ENCODE measurements around the gene TOR2A.

The TOR2A gene

GRCh38 chr9:127729522-127730256 is 5.4 kb downstream of the TOR2A start:
- H3K27me3 ChIP-seq (replicated peaks; ENCODE audit: control insufficient read depth, insufficient read depth, low read length), result no peaks in the 10 kb centered on the region
- H3K36me3 ChIP-seq (ENCODE audit: control insufficient read depth, insufficient read depth, low read length), result peaks cover 2% of the 10 kb centered on the region; the same call in 1 of the 2 replicates
- H3K4me3 ChIP-seq (replicated peaks; ENCODE audit: low read depth, low read length), result no peak overlapping the region
- no peak for DNase-seq (ENCODE audit: extremely low read depth, insufficient read length)
- no peak for TF ChIP-seq CTCF (IDR thresholded peaks at IDR 0.05; ENCODE audit: insufficient read depth, low read length, poor library complexity, severe bottlenecking)

- TF ChIP-seq CTCF (IDR thresholded peaks at IDR 0.05; ENCODE audit: insufficient read depth, low read length, poor library complexity, severe bottlenecking), result no peak
- H3K36me3 ChIP-seq (ENCODE audit: control insufficient read depth, insufficient read depth, low read length), result peaks cover 2% of the 10 kb centered on the region; the same call in 1 of the 2 replicates
- DNase-seq (ENCODE audit: extremely low read depth, insufficient read length), result no peak
- H3K27me3 ChIP-seq (replicated peaks; ENCODE audit: control insufficient read depth, insufficient read depth, low read length), result no peaks in the 10 kb centered on the region
- H3K4me3 ChIP-seq (replicated peaks; ENCODE audit: low read depth, low read length), result no peak overlapping the region
Observed at GRCh38 chr9:127728808-127729207, 6.3 kb downstream of the TOR2A start.

GRCh38 chr9:127726871-127727270 is 8.2 kb downstream of the TOR2A start:
- no peak for TF ChIP-seq CTCF (IDR thresholded peaks at IDR 0.05; ENCODE audit: insufficient read depth, low read length, poor library complexity, severe bottlenecking)
- Histone ChIP-seq H3K27me3 (replicated peaks; ENCODE audit: control insufficient read depth, insufficient read depth, low read length) (no peaks in the 10 kb centered on the region), H3K4me3 (replicated peaks; ENCODE audit: low read depth, low read length) (no peak overlapping the region), H3K36me3 (ENCODE audit: control insufficient read depth, insufficient read depth, low read length) (peaks cover 2% of the 10 kb centered on the region; the same call in 1 of the 2 replicates)
- DNase-seq (ENCODE audit: extremely low read depth, insufficient read length), result no peak

- no peak for TF ChIP-seq CTCF (IDR thresholded peaks at IDR 0.05; ENCODE audit: insufficient read depth, low read length, poor library complexity, severe bottlenecking)
- H3K36me3 ChIP-seq (ENCODE audit: control insufficient read depth, insufficient read depth, low read length), result no peaks in the 10 kb centered on the region
- no peaks in the 10 kb centered on the region for H3K27me3 ChIP-seq (replicated peaks; ENCODE audit: control insufficient read depth, insufficient read depth, low read length)
- no peak for DNase-seq (ENCODE audit: extremely low read depth, insufficient read length)
- no peak overlapping the region for H3K4me3 ChIP-seq (replicated peaks; ENCODE audit: low read depth, low read length)
Observed at GRCh38 chr9:127724012-127724411, 11.1 kb downstream of the TOR2A start.

GRCh38 chr9:127723444-127723843 is 11.7 kb downstream of the TOR2A start:
- H3K4me3 ChIP-seq (replicated peaks; ENCODE audit: low read depth, low read length), result no peak overlapping the region
- TF ChIP-seq CTCF (IDR thresholded peaks at IDR 0.05; ENCODE audit: insufficient read depth, low read length, poor library complexity, severe bottlenecking), result no peak
- no peaks in the 10 kb centered on the region for H3K27me3 ChIP-seq (replicated peaks; ENCODE audit: control insufficient read depth, insufficient read depth, low read length)
- no peak for DNase-seq (ENCODE audit: extremely low read depth, insufficient read length)
- no peaks in the 10 kb centered on the region for H3K36me3 ChIP-seq (ENCODE audit: control insufficient read depth, insufficient read depth, low read length)
